PC-9 (cell line): ENCODE results near the gene PTPRT.

Source experiments
- CTCF ChIP-seq: fragments of 200-600 bp; sonication (generic); conservative IDR thresholded peaks from 2 replicates; pipeline ENCODE4 v1.6.1; 2017; ENCODE audit warnings: mixed run types, antibody characterized with exemption, mild to moderate bottlenecking, moderate library complexity
- EZH2 ChIP-seq: fragments of 200-600 bp; sonication (generic); IDR thresholded peaks from 2 replicates; pipeline ENCODE4 v1.8.0; 2017; ENCODE audit warnings: antibody characterized with exemption, low read depth

GRCh38 chr20:42179768-42180167 lies 1009.9 kb downstream of the PTPRT start:
- TF ChIP-seq CTCF: no peak
- no peak for TF ChIP-seq EZH2
